Measurements from ENCODE around the gene COX4I1. TPM values are rescaled to one million over a fixed set of nuclear protein-coding genes. Genes with fewer than 3 reads are reported as not detected.

The COX4I1 gene
- total RNA-seq, 4 donors from 2014 or later, result 516 to 726 (median 632) TPM

DNA sequence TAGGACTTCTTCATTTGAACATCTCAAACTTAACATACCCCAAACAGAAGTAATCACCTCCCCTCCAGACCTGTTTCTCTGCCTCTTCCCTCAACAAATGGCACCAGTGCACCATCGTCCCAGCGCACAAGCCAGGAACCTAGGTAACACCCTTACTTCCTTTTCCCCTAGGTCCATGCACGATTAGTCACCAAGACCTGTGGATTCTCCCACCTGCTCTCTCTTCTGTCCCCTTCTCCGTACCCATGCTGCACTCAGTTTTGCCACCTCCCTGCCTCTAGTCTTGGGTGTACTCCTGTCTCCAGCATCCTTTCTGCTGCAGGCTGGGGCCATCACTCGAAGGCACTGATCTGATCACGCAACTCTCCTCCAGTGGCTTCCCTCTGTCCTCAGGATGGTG is 3.3 kb upstream of the COX4I1 start:
- no peak overlapping the region for H3K4me3 ChIP-seq (replicated peaks in 1 of 3)
- peaks cover 20 to 22% of the 10 kb centered on the region in 2 donors for H3K4me1 ChIP-seq
- peaks cover 0 to under 1% of the 10 kb centered on the region in 2 donors for H3K36me3 ChIP-seq
- 91 to 94% methylated on average over 6 of the region's 6 CpGs for WGBS, 2 donors
- no peaks in the 10 kb centered on the region for H3K9me3 ChIP-seq
- intact Hi-C loops (cut with DNase I), result no loop called here
- H3K27me3 ChIP-seq, result no peaks in the 10 kb centered on the region
- no peak for DNase-seq
- no peak overlapping the region for H3K27ac ChIP-seq
- TF ChIP-seq, protein P1, sequence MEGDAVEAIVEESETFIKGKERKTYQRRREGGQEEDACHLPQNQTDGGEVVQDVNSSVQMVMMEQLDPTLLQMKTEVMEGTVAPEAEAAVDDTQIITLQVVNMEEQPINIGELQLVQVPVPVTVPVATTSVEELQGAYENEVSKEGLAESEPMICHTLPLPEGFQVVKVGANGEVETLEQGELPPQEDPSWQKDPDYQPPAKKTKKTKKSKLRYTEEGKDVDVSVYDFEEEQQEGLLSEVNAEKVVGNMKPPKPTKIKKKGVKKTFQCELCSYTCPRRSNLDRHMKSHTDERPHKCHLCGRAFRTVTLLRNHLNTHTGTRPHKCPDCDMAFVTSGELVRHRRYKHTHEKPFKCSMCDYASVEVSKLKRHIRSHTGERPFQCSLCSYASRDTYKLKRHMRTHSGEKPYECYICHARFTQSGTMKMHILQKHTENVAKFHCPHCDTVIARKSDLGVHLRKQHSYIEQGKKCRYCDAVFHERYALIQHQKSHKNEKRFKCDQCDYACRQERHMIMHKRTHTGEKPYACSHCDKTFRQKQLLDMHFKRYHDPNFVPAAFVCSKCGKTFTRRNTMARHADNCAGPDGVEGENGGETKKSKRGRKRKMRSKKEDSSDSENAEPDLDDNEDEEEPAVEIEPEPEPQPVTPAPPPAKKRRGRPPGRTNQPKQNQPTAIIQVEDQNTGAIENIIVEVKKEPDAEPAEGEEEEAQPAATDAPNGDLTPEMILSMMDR (IDR thresholded peaks at IDR 0.05), result no peak
- TF ChIP-seq POLR2A (IDR thresholded peaks at IDR 0.05), result no peak

DNA sequence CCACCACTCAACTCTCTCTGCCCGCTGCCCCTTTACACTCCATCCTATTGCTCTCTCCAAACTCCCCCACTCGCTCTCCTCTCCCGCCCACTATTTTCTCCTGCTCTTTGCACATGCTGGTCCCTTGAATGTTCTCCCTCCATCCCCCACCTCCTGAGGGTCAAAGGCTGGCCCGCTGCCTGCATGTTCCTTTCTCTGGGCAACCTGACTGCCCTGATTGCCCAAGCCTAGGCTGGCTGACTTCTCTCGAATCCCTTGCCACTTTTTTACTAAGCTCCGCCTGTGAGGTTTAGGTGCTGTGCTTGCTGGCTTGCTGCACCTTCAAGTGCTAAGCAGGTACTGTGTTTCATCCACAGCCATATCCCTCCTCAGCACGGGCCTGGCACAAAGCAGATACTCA is 2.9 kb upstream of the COX4I1 start:
- Histone ChIP-seq H3K27me3 (no peaks in the 10 kb centered on the region), H3K4me1 (peaks cover 20 to 24% of the 10 kb centered on the region in 2 donors), H3K9me3 (no peaks in the 10 kb centered on the region), H3K4me3 (replicated peaks in 1 of 3) (no peak overlapping the region), H3K27ac (no peak overlapping the region), H3K36me3 (peaks cover under 1 to 5% of the 10 kb centered on the region in 2 donors)
- no peak for DNase-seq
- 94 to 96% methylated on average over 7 of the region's 7 CpGs for WGBS, 2 donors
- intact Hi-C loops (cut with DNase I), result no loop called here
- TF ChIP-seq POLR2A (IDR thresholded peaks at IDR 0.05), result no peak

DNA sequence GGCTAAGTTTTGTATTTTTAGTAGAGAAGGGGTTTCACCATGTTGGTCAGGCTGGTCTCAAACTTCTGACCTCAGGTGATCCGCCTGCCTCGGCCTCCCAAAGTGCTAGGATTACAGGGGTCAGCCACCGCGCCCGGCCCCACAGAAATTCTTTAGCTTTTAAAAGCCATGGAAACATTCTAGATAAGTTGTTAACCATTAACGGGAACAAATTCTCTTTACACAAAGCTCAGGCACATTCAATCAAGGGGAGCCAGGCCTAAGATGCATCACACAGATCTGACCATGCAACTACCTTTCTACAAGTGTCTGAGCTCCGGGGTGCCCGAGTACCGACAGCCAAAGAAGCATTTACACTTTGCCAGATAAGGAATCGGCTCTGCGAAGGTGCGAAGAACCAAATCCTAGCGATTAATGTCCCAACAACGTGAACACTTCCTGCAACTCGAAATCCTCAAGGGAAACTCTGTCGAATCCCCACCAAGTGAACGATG is 1.2 kb upstream of the COX4I1 start:
- no peak for DNase-seq
- peaks cover 15 to 19% of the 10 kb centered on the region in 2 donors for H3K36me3 ChIP-seq
- H3K4me3 ChIP-seq (replicated peaks in 1 of 3), result peak overlapping the region in 2 of 3 donors; percentile 82 to 99
- intact Hi-C loops (cut with DNase I), result no loop called here
- H3K9me3 ChIP-seq, result no peaks in the 10 kb centered on the region
- no peak for TF ChIP-seq POLR2A (IDR thresholded peaks at IDR 0.05)
- TF ChIP-seq, protein P1 (IDR thresholded peaks at IDR 0.05), result no peak
- WGBS, 2 donors, result 24 to 25% methylated on average over 17 of the region's 17 CpGs
- peak overlapping the region in 1 of 3 donors; percentile 85 for H3K27ac ChIP-seq
- H3K27me3 ChIP-seq, result no peaks in the 10 kb centered on the region
- peaks cover 20 to 24% of the 10 kb centered on the region in 2 donors for H3K4me1 ChIP-seq

DNA sequence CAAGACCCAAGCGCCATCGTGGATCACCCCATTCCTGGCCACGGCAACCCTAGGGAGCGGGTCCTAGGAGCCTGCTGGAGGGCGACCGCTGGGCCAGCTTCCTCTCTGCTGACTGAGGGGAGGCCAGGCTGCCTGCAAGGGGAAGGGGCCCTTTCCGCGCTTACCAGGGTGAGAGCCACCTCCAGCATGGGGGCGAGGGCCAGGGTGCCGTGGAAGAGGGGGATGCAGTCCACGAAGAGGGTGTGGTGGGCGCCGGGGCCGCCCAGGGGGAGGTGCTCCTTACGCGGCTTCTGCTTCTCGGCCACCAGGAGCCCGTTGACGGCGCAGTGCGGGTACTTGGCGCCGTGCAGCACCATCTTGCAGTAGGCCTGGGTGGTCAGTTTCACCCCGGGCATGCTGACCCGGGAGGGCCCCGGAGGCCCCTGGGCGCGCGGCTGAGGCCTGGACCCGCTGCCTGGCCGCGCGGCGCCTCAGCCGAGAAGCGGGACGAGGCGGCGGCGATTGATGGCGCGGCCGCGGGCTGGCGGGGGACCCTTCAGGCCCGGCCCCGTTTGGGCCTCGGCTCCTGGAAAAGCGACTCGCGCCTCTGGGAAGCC is 496 bp upstream of the COX4I1 start:
- Histone ChIP-seq H3K4me3 (replicated peaks in 1 of 3) (peak overlapping the region; percentile 82 to 99 (median 87)), H3K9me3 (no peaks in the 10 kb centered on the region), H3K27ac (peak overlapping the region in 2 of 3 donors; percentile 78 to 85), H3K36me3 (peaks cover 21 to 25% of the 10 kb centered on the region in 2 donors), H3K4me1 (peaks cover 20 to 24% of the 10 kb centered on the region in 2 donors), H3K27me3 (no peaks in the 10 kb centered on the region)
- DNase-seq, result peak in 1 of 2 donors; percentile 32
- intact Hi-C loops (cut with DNase I), result no loop called here
- WGBS, 2 donors, result 0% methylated on average over 2 to 31 of the region's 51 CpGs
- no peak for TF ChIP-seq POLR2A (IDR thresholded peaks at IDR 0.05)
- TF ChIP-seq, protein P1 (IDR thresholded peaks at IDR 0.05), result no peak

DNA sequence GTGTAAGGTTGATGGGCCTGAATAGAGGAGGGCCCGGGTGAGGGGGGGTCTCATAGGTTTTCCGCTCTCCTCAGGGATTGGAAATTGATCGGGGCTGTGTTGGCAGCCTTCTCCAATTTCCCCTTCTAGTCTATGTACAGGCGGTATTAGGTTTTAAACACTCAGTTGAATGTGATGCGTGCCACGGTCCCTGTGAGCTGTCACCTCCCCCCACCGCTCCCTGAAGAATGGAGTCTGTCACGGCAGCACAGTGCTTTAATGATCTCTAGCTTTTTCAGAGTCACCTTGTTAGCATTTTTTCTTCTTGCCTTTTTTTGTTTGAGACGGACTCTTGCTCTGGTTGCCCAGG is 800 bp downstream of the COX4I1 start:
- Histone ChIP-seq H3K4me1 (peaks cover 20 to 24% of the 10 kb centered on the region in 2 donors), H3K27me3 (no peaks in the 10 kb centered on the region), H3K9me3 (no peaks in the 10 kb centered on the region), H3K36me3 (peaks cover 29 to 34% of the 10 kb centered on the region in 2 donors), H3K27ac (peak overlapping the region; percentile 62 to 85 (median 78)), H3K4me3 (replicated peaks in 1 of 3) (peak overlapping the region; percentile 86 to 99 (median 87))
- no peak for DNase-seq
- intact Hi-C loops (cut with DNase I), result no loop called here
- no peak for TF ChIP-seq POLR2A (IDR thresholded peaks at IDR 0.05)
- TF ChIP-seq, protein P1 (IDR thresholded peaks at IDR 0.05), result no peak
- WGBS, 2 donors, result 10% methylated on average over 9 of the region's 9 CpGs

All from thyroid gland (tissue), 4 donors.